Choroid plexus epithelial cell (primary cell): ENCODE measurements around the gene CLOCK.

Source experiments
- DNase-seq: peaks from one replicate; pipeline ENCODE4 v3.0.0-alpha.2; 2010; ENCODE audit warnings: low read depth
- H3K4me3 ChIP-seq: 2 replicates; pipeline ENCODE4 v1.5.1; 2011; ENCODE audit warnings: low read depth, mild to moderate bottlenecking, control low read depth, low read length, moderate library complexity
- TF ChIP-seq, protein P1 (sequence below): conservative IDR thresholded peaks from 2 replicates; pipeline ENCODE4 v1.5.1; 2011; ENCODE audit warnings: low read depth, mild to moderate bottlenecking, control low read depth, inconsistent platforms, low read length, moderate library complexity

The CLOCK gene

DNA sequence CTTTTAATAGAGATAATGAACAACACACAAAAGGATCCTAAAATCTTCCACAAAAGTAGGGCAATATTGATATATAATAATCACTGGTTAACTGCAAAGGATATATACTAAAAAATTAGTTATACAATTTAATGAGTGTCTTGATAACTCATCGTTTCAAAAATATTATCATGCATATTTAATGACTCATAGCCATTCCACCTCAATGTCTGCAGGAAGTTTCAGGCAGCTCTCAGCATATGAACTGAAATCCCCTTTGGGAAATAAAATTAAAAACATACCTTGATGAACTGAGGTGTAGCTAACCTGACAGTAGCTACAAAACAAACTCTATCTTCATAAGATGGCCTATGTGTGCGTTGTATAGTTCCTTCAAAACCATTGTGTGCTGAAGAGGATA, 88.1 kb downstream of the CLOCK start:
- H3K4me3 ChIP-seq, result no peak overlapping the region
- peak; percentile 38 for DNase-seq
- TF ChIP-seq, protein P1, sequence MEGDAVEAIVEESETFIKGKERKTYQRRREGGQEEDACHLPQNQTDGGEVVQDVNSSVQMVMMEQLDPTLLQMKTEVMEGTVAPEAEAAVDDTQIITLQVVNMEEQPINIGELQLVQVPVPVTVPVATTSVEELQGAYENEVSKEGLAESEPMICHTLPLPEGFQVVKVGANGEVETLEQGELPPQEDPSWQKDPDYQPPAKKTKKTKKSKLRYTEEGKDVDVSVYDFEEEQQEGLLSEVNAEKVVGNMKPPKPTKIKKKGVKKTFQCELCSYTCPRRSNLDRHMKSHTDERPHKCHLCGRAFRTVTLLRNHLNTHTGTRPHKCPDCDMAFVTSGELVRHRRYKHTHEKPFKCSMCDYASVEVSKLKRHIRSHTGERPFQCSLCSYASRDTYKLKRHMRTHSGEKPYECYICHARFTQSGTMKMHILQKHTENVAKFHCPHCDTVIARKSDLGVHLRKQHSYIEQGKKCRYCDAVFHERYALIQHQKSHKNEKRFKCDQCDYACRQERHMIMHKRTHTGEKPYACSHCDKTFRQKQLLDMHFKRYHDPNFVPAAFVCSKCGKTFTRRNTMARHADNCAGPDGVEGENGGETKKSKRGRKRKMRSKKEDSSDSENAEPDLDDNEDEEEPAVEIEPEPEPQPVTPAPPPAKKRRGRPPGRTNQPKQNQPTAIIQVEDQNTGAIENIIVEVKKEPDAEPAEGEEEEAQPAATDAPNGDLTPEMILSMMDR, result no peak

DNA sequence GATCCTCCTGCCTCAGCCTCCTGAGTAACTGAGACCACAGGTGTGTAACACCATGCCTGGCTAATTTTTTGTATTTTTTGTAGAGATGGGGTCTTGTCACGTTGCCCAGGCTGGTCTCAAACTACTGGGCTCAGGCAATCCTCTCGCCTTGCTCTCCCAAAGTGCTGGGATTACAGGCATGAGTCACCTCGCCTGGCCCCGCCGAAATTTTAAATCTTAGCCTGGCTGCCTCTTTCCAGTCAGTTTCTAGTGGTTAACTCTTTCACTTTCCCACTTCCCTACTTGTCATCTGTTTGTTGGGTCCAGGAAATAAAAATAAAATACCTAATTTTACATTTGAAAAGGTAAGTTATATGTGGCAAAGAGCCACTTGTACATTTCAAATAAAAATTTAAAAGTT, 88.5 kb downstream of the CLOCK start:
- peak; percentile 55 for DNase-seq
- TF ChIP-seq, protein P1, result no peak
- H3K4me3 ChIP-seq, result no peak overlapping the region

DNA sequence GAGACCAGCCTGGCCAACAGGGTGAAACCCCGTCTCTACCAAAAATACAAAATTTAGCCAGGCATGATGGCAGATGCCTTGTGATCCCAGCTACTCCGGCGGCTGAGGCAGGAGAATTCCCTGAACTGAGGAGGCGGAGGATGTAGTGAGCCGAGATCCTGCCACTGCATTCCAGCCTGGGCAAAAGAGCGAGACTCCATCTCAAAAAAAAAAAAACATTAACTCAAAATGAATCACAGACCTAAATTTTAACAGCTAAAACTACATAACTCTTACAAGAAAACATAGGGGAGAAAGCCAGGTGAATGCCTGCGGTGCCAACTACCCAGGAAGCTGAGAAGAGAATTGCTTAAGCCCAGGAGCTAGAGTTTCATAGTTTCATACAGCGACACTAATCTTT, 96.1 kb downstream of the CLOCK start:
- TF ChIP-seq, protein P1, result no peak
- no peak overlapping the region for H3K4me3 ChIP-seq
- DNase-seq, result no peak

DNA sequence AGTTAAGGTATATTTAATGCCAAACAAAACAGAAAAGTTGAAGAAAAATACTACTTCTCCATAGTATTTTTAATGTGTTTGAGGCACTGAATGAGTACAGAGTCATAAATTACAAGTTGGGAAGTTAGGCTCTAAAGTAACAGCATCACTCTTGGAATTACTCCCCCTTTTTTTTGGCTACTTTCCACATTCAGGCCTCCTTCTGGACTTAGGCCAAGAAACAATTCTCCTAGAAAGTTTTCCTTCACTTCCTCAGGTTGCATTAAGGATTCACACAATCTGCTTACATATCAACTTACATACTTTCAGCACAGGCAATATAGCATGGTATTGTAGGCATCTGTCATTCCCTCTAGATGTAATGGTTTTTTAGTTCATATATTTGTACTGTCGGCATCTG, 98.9 kb downstream of the CLOCK start:
- DNase-seq, result peak; percentile 57
- H3K4me3 ChIP-seq, result no peak overlapping the region
- TF ChIP-seq, protein P1, result no peak

DNA sequence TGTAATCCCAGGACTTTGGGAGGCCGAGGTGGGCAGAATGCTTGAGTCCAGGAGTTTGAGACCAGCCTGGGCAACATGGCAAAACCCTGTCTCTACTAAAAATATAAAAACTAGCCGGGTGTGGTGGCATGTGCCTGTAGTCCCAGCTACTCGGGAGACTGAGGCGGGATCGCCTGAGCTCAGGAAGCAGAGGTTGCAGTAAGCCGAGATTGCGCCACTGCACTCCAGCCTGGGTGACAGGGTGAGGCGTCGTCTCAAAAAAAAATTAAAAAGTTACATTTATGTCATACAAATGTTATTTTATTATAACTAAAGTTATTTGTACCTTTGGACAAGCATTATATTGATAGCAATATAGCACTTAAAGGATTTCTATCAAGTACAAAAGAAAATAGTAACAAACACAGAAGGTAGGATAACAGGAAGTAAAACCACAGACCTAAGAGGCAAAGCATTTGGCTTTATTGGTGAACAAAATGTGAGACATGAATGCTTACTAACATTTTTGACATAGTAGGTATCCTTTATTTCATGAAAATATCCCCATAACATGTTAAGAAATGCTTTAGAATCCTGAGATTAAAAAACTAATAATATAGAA, 99.5 kb downstream of the CLOCK start:
- TF ChIP-seq, protein P1, result no peak
- no peak for DNase-seq
- no peak overlapping the region for H3K4me3 ChIP-seq

DNA sequence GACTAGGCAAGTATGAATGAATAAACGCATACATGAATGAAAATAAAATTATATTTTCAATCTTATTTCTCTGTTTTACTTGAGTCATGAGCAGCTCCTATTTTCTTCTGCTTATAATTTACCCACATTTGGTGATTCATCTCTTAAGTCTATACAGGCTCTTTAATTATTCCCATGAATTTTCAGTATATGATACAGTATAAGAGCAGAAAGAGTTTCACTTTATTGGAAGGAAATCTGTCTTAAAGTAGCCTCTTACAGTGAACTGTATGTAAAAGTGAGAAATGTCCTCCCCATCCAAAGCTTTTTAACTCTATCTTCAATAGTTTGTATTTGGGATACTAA, 100.2 kb downstream of the CLOCK start:
- no peak for DNase-seq
- TF ChIP-seq, protein P1, result no peak
- no peak overlapping the region for H3K4me3 ChIP-seq

DNA sequence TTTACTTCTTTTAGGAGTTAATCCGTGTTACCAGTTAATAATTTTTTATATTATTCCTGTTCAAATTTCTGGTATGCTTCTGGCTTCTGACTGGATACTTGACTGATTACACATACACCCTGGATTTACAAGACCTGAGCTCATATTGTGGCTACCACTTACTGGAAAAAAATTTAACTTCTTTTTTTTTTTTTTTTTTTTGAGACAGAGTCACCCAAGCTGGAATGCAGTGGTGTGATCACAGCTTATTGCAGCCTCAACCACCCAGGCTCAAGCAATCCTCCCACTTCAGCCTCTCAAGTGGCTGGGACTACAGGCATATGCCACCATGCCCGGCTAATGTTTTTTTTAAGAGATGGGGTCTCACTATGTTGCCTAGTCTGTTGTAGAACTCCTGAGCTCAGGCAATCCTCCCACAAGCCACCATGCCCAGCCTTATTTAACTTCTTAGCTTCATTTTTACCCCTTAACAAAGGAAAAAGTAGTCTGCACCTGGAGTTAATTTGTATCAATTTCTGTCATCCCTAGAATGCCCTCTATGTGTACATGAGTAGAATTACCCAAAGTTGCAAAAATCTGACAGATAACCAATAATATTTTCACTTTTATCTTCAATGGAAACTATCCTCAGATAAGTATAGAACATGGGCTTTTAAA, 100.7 kb downstream of the CLOCK start:
- peak; percentile 84 for DNase-seq

More for the DNA sequence above, 100.7 kb downstream of the CLOCK start:
- TF ChIP-seq, protein P1, result peak; percentile 13
- no peak overlapping the region for H3K4me3 ChIP-seq
